Measurements from ENCODE around the gene WDR86. TPM values are rescaled to one million over a fixed set of nuclear protein-coding genes. Genes with fewer than 3 reads are reported as not detected.

Gene WDR86
- total RNA-seq, 2 donors from 2014 or later = 0.33 to 1.6 TPM

GRCh38 chr7:151416112-151416940 lies 6.5 kb upstream of the WDR86 start:
- no peaks in the 10 kb centered on the region for H3K36me3 ChIP-seq

GRCh38 chr7:151415375-151416105 lies 5.7 kb upstream of the WDR86 start:
- Histone ChIP-seq H3K4me3 (no peak overlapping the region), H3K36me3 (no peaks in the 10 kb centered on the region)

More at GRCh38 chr7:151416112-151416940, 6.5 kb upstream of the WDR86 start:
- no peak for TF ChIP-seq CTCF (IDR thresholded peaks at IDR 0.05)
- Histone ChIP-seq H3K9me3 (peaks cover 0 to 11% of the 10 kb centered on the region in 2 donors), H3K4me3 (no peak overlapping the region), H3K27me3 (no peaks in the 10 kb centered on the region), H3K27ac (no peak overlapping the region), H3K4me1 (no peaks in the 10 kb centered on the region)
- DNase-seq (ENCODE audit: low spot score) = no peak

GRCh38 chr7:151413241-151413640 lies 3.4 kb upstream of the WDR86 start:
- Histone ChIP-seq H3K27me3 (peaks cover 0 to 12% of the 10 kb centered on the region in 2 donors), H3K4me3 (no peak overlapping the region)
- TF ChIP-seq CTCF (IDR thresholded peaks at IDR 0.05) = no peak

More at GRCh38 chr7:151415375-151416105, 5.7 kb upstream of the WDR86 start:
- H3K4me1 ChIP-seq = peaks cover 0 to under 1% of the 10 kb centered on the region in 2 donors
- H3K9me3 ChIP-seq = peaks cover 0 to 10% of the 10 kb centered on the region in 2 donors
- no peaks in the 10 kb centered on the region for H3K27me3 ChIP-seq
- no peak for DNase-seq (ENCODE audit: low spot score)
- no peak for TF ChIP-seq CTCF (IDR thresholded peaks at IDR 0.05)
- no peak overlapping the region for H3K27ac ChIP-seq

GRCh38 chr7:151412318-151412717 lies 2.5 kb upstream of the WDR86 start:
- Histone ChIP-seq H3K4me1 (peaks cover 0 to 17% of the 10 kb centered on the region in 2 donors), H3K27me3 (peaks cover 0 to 12% of the 10 kb centered on the region in 2 donors), H3K9me3 (no peaks in the 10 kb centered on the region), H3K36me3 (no peaks in the 10 kb centered on the region), H3K27ac (no peak overlapping the region), H3K4me3 (no peak overlapping the region)
- DNase-seq (ENCODE audit: low spot score) = no peak
- no peak for TF ChIP-seq CTCF (IDR thresholded peaks at IDR 0.05)

More at GRCh38 chr7:151413241-151413640, 3.4 kb upstream of the WDR86 start:
- Histone ChIP-seq H3K4me1 (peaks cover 0 to 17% of the 10 kb centered on the region in 2 donors), H3K27ac (no peak overlapping the region), H3K9me3 (no peaks in the 10 kb centered on the region), H3K36me3 (no peaks in the 10 kb centered on the region)
- no peak for DNase-seq (ENCODE audit: low spot score)

GRCh38 chr7:151411551-151411950 lies 1.7 kb upstream of the WDR86 start:
- no peaks in the 10 kb centered on the region for H3K9me3 ChIP-seq
- DNase-seq (ENCODE audit: low spot score) = no peak
- H3K36me3 ChIP-seq = no peaks in the 10 kb centered on the region
- H3K4me3 ChIP-seq = no peak overlapping the region
- H3K4me1 ChIP-seq = peaks cover 0 to 17% of the 10 kb centered on the region in 2 donors
- H3K27ac ChIP-seq = no peak overlapping the region
- peaks cover 0 to 12% of the 10 kb centered on the region in 2 donors for H3K27me3 ChIP-seq
- no peak for TF ChIP-seq CTCF (IDR thresholded peaks at IDR 0.05)
